Left renal pelvis (tissue), 4 donors: ENCODE results near the gene INSL4. TPM values are rescaled to one million over a fixed set of nuclear protein-coding genes. Genes with fewer than 3 reads are reported as not detected.
A peak's percentile ranks its signal among the peaks of the same experiment; 100 is the strongest.

ENCODE experiments used
- DNase-seq, 4 donors: peaks; one replicate each; pipeline ENCODE4 v3.0.0-alpha.2; 2013; ENCODE audit warnings: low read depth in 4 of 4, low spot score in 3 of 4
- polyA plus RNA-seq, 4 donors: library from polyadenylated mRNA; unstranded; fragments of 120-200 nt; gene quantifications; one replicate each; pipeline ENCODE4 v1.2.1, GENCODE V29; 2013; ENCODE audit not compliant: insufficient read length in 4 of 4

INSL4 gene
- polyA plus RNA-seq, result not detected

DNA sequence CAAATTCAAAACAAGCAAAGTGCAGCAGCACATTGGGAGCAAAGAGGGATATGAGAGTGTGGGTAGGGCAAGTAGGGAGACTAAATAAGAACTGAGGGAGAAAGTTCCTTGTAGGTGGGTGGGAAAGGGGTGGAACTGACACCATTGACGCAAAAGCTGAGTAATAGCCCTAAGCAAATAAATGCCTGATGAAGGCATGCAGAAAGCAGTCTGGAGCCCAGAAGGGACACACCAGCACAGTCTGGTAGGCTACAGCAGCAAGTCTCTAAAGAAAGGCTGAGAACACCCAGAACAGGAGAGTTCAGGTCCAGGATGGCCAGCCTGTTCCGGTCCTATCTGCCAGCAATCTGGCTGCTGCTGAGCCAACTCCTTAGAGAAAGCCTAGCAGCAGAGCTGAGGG is at the start of gene INSL4:
INSL4 (plus strand) TSS at position 208 of the 400 bp plus-strand sequence; CDS start at position 313, 105 bp downstream.
- DNase-seq, result no peak

- DNase-seq, result no peak
Measured at GRCh38 chr9:5184776-5185175, 46.4 kb upstream of the INSL4 start.

GRCh38 chr9:5185220-5185840 is 45.9 kb upstream of the INSL4 start, which contains the start of gene INSL6:
TSS of gene INSL6 (minus strand) at chr9:5185639. CDS start at chr9:5185602, 37 bp downstream.
- no peak for DNase-seq

DNA sequence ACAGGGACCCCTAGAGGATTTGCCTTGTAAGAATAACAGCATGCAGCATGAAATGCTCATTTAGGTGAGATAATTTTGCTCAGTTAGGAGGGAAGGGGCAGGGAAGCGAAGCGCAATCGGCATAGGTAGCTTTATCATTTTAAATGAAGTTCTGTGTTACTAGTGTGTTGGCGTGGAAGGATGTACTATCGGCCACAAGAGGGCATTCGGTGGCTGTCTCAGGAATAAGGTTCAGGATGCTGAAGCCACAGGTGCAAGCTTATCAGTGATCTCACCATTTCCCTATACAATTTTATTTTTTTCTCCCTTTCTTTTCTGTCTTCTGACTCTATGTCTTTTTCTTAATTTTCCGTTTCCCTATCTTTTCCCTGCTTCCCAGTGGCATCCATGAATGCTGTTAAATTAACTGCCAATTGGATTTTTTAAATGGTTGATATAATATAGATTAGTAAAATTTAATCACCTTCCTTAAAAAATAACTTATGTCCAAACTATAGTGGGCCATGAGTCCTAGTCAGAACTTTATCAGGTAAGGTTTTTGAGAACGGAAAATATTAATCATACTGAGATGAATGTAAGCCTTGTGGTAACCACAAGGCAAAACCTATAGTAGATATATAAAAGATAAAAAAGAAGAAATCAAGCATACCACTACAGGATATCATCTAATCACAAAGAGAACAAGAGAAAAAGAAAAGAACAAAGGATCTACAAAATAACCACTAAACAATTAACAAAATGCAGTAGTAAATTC is 44.6 kb upstream of the INSL4 start:
- DNase-seq, result peak in 3 of 4 donors; percentile 8 to 11 (median 10)

DNA sequence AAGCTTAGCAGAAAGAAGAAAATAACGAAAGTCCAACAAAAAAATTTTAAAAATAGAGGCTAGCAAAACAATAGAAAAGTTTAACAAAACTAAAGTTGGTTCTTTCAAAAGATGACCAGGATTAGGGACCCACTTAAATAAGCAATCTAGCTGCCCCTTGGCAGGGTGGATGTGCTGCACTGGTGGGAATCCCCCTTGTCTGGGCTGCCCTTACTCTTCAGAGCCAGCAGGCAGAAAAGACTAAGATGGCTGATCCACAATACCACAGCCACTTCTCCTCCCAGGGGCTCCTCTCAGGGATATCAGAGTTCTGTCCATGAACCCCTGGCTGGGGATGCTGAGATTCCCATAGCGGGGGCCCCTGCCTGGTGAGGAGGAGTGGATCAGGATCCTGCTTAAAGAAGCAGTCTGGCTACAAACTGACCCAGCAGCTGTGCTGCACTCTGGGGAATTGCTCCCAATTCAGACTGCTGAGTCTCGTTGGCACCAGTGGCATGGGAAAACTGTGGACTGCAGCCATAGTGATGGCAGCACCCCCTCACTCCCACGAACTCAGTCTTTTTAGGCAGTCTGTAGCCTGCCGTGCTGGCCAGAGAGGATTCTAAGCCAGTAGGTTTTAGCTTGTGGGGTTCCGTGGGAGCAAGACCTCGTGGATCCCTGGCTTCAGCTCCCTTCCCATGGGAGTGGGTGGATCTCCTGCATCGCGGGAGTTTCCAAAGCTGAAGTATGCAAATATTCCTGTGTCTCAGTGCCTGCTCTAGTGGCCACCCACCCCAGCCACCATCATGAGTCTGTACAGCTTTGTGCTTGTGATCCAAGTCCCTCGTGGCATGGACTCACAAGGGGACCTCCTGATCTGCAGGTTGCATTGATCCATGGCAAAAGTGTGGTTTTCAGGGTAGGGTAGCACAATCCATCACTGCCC is 42.9 kb upstream of the INSL4 start:
- no peak for DNase-seq

DNA sequence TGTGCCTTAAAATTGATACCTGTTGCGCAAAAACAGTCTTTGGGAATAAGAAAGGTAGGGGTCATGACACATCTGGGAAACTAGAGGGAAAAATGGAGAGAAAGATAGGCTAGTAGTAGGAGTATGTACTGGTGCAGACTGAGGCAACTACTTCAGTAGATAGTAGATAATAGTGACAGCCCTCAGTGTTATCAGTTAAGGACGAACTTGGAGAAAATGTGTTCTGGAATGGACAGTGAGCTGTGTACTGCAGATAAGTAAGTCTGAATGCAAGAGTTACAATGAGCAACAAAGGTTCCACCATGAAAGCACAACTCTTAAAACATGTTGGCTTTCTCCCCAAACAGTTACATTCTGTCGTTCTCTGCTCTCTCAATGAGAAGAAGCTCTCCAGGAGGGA is 39.2 kb upstream of the INSL4 start:
- no peak for DNase-seq

DNA sequence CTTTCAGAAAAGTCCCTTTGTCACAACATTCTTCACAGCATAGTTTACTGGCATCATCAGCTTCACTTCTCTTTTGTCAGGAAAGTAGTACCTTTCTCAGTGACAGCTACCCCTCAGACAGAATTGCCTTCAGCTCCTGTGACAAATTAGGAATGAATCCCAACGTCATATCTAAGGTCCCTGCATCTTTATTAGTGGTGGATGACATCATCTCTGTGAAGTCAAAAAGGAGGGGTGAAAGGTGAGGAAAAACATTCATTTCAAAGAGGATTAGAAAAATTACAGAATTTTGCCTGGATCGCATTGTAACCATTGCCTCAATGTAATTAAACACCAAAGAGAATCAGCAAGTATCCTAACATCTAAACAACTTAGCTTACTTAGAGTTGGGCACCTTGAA is 37.9 kb upstream of the INSL4 start:
- DNase-seq, result no peak

DNA sequence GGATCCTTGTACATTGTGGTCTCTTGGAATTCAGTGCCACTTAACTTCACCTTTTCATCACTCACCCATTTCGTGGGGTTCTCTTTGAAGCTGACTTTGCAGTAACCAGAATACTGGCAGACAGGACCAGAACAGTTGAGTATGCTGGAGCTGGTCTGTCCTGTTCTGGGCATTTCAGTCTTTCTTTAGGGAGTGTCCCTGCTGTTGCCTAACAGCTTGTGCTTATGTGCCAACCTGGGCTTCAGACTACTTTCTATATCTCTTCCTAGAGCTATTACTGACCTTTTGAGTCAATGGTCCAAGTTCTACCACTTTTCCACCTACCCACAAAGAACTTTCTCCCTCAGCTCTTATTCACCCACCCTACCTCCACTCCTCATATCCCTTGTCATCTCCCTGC is 35.8 kb upstream of the INSL4 start:
- no peak for DNase-seq

DNA sequence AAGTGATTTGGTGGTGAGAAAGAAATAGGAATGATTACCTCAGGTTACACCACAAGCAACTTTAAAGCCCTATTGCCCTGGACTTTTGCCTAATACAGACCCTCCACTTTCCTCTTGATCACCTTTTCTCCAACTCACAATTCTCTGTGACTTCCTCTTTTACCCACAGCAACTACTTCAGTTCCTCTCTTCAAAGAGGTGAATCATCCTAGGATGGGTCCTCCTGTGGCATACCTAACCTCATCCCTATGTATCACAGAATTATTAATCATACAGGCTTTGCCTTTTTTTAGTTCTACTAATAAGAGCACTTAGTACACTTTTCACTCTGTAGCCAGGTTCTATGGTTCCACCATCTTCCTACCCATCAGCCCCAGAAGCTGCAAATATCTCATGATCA is 26.1 kb upstream of the INSL4 start:
- DNase-seq, result no peak

- no peak for DNase-seq
Measured at GRCh38 chr9:5230554-5230953, 665 bp upstream of the INSL4 start.

DNA sequence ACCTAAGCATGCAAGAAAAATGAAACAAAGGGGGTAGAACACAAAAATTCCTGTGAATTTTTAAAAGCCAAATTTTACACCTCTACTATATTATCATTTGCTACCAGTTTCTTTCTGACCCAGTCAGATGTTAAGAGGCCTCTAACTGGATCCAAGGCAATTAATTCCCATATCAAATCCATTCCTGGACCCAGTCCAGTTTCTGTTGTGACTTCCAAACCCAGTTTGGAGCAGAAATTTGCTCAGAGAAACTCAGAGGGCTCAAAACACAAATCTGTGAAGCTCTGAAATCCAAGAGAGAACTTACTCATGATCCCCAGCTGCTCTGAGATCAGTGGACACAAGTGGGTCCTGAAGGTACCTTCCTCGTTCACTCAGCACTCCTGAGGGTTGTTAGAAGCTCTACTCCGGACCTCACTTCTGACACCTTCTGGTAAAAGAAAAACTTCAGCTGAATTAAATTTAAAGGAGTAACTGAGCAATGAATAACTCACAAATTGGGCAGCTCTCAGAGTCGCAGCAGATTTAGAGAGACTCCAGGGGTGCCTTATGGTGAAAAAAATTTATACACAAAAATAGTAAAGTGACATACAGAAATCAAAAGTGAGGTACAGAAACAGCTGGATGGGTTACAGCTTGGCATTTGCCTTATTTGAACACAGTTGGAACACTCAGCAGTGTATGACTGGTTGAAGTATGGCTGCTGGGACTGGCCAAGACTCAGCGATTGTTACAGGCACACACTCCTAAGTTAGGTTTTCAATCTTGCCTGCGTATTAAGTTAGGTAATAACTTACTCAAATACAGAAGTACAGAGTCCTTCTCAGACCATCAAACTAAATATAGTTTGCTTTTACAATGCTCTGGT is 32.4 kb downstream of the INSL4 start:
- no peak for DNase-seq

DNA sequence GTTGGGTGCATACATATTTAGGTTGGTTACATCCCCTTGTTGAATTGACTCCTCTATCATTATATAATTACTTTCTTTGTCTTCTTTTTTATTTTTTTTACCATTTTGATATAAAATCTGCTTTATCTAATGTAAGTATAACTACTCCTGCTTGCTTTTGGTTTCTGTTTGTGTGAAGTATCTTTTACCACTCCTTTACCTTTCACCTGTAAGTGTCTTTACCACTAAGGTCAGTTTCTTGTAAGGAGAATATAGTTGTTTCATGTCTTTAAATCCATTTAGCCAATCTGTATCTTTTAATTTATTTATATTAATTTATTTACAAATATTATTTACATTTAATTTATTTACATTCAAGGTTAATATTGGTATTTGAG is 33.0 kb downstream of the INSL4 start:
- DNase-seq, result no peak

- DNase-seq, result no peak
Measured at GRCh38 chr9:5265939-5266338, 34.7 kb downstream of the INSL4 start.

DNA sequence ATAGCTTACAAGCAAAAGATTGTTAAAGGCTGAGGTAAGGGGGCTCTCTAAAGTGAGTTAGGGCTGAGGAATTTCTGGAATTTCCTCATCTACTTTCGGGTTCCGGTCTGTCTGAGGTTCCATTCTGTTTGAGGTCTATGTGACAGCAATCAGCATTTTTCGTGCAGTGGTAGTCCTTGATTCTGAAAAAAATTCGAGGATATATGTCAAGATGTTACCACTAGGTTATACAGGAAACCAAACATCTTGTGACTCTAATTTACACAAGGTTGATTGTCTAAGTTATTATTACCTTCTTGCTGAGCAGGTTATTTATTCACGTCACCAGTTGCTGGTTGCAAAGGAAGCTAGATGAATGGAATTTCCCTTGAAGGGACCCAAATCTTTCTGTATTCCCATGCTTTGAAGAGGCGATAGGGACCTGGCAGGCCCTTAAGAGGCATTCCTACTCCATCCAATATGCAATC is 38.1 kb downstream of the INSL4 start:
- no peak for DNase-seq

- DNase-seq, result no peak
Measured at GRCh38 chr9:5274770-5275169, 43.6 kb downstream of the INSL4 start.

DNA sequence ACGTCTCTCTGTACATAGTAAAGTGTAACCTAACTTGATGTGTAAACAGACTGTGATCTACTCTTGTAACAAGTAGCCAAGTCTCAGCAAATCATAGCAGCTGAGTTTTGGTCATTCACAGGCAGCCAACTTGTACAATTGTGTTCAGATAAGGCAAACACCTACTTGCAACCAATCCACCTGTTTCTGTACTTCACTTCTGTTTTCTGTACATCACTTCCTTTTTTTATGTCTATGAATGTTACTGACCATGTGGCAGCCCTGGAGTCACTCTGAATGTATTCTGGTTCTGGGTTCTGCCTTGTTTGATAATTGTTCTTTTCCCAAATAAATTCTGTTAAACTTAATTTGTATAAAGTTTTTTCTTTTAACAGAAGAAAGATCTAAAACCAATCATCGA is 47.3 kb downstream of the INSL4 start:
- no peak for DNase-seq
